Ascending aorta (tissue), 2 donors: ENCODE data around the gene ARHGAP26. TPM values are rescaled to one million over a fixed set of nuclear protein-coding genes. Genes with fewer than 3 reads are reported as not detected.

Source experiments
- DNase-seq, 2 donors: peaks; one replicate each; pipeline ENCODE4 v3.0.0-alpha.2; 2019; ENCODE audit warnings: low spot score in 2 of 2
- H3K27ac ChIP-seq, 2 donors: fragments of 200-600 bp; sonication (generic); one replicate each; pipeline ENCODE4 v1.5.1; 2016 to 2017; ENCODE audit warnings: mild to moderate bottlenecking in 1 of 2
- H3K27me3 ChIP-seq: fragments of 200-600 bp; sonication (generic); one replicate; pipeline ENCODE4 v1.5.1; 2017
- H3K36me3 ChIP-seq, 2 donors: fragments of 200-600 bp; sonication (generic); one replicate each; pipeline ENCODE4 v1.5.1; 2016
- H3K4me1 ChIP-seq, 2 donors: fragments of 200-600 bp; sonication (generic); one replicate each; pipeline ENCODE4 v1.5.1; 2016 to 2017; ENCODE audit warnings: mild to moderate bottlenecking in 1 of 2
- H3K4me3 ChIP-seq, 2 donors: fragments of 200-600 bp; sonication (generic); one replicate each; pipeline ENCODE4 v1.5.1; 2016 to 2017; ENCODE audit warnings: mild to moderate bottlenecking in 1 of 2
- H3K9me3 ChIP-seq, 2 donors: fragments of 200-600 bp; sonication (generic); one replicate each; pipeline ENCODE4 v1.5.1; 2016
- intact Hi-C: fragments of 100-400 bp; cut with DNase I; formaldehyde crosslinking; loops from one replicate; pipeline ENCODE4 v1.15.1; 2023
- total RNA-seq: library from RNA; depleted of rRNA; stranded (reverse); fragments of >200 nt; gene quantifications from one replicate; pipeline ENCODE4 v1.1.0, GENCODE V29; 2016
- TF ChIP-seq, protein P1 (sequence below), 3 experiments: fragments of 200-600 bp in 2 of 3; fragments of 450-650 bp in 1 of 3; sonication (generic) in 2 of 3; IDR thresholded peaks; one replicate each; pipeline ENCODE4 v1.5.1; 2016 to 2019; ENCODE audit warnings: antibody characterized with exemption in 3 of 3, mild to moderate bottlenecking in 1 of 3, moderate library complexity in 1 of 3

ARHGAP26 gene
- total RNA-seq, 1 donor from 2014 or later = 34.9 TPM

DNA sequence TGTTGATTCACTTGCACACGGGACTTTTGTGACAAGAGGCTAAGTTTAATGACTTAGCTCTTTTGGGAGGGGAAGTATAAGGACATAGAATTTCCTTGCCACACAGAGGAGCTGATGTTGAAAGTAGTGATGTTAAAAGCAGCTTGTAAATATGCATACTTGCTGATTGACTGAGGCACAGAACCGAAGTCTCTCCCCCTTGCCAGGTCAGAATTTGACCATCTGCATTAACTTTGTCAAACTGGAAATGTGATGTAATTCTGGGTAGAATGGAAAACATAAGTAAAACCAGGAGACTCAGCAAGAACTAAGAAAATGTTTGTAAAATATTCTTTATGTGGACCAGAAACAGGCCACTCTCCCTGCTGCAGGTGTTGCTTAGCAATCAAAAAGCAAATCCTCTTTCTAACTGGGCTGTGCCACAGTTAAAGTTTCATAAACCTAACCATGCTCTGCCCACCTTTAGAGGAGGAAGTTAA is 349.2 kb downstream of the ARHGAP26 start:
- intact Hi-C loops = no loop called here
- Histone ChIP-seq H3K4me3 (no peak overlapping the region), H3K36me3 (peaks cover 0 to 6% of the 10 kb centered on the region in 2 donors), H3K27ac (no peak overlapping the region), H3K27me3 (no peaks in the 10 kb centered on the region), H3K9me3 (no peaks in the 10 kb centered on the region), H3K4me1 (no peaks in the 10 kb centered on the region)
- no peak for DNase-seq
- TF ChIP-seq, protein P1, sequence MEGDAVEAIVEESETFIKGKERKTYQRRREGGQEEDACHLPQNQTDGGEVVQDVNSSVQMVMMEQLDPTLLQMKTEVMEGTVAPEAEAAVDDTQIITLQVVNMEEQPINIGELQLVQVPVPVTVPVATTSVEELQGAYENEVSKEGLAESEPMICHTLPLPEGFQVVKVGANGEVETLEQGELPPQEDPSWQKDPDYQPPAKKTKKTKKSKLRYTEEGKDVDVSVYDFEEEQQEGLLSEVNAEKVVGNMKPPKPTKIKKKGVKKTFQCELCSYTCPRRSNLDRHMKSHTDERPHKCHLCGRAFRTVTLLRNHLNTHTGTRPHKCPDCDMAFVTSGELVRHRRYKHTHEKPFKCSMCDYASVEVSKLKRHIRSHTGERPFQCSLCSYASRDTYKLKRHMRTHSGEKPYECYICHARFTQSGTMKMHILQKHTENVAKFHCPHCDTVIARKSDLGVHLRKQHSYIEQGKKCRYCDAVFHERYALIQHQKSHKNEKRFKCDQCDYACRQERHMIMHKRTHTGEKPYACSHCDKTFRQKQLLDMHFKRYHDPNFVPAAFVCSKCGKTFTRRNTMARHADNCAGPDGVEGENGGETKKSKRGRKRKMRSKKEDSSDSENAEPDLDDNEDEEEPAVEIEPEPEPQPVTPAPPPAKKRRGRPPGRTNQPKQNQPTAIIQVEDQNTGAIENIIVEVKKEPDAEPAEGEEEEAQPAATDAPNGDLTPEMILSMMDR (IDR thresholded peaks at IDR 0.05) = no peak

DNA sequence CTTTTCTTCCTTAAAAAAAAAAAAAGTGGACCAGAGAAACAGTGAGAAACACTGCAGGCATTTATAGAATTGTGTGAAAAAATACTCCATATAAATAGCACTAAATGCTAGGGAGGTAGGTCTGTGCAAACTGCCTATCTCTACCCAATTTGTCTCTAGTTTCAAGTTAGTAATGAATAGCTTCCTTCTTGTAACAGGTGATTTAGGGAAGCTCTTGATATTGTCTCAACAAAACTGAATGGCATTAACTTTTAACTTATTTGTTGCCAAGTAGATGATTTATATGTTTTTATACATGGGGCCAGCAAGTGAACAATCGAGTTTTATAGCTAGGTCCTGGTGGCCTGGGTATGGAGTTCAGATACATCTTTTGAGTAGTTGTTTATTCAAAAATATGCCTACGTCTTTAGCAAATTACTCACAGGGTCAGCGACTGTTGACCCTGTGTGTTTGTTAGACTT is 349.7 kb downstream of the ARHGAP26 start:
- DNase-seq = no peak
- H3K4me3 ChIP-seq = no peak overlapping the region
- no peaks in the 10 kb centered on the region for H3K9me3 ChIP-seq
- no peak overlapping the region for H3K27ac ChIP-seq
- no peaks in the 10 kb centered on the region for H3K27me3 ChIP-seq
- TF ChIP-seq, protein P1 (IDR thresholded peaks at IDR 0.05) = no peak
- peaks cover 0 to 6% of the 10 kb centered on the region in 2 donors for H3K36me3 ChIP-seq
- intact Hi-C loops = no loop called here
- no peaks in the 10 kb centered on the region for H3K4me1 ChIP-seq

DNA sequence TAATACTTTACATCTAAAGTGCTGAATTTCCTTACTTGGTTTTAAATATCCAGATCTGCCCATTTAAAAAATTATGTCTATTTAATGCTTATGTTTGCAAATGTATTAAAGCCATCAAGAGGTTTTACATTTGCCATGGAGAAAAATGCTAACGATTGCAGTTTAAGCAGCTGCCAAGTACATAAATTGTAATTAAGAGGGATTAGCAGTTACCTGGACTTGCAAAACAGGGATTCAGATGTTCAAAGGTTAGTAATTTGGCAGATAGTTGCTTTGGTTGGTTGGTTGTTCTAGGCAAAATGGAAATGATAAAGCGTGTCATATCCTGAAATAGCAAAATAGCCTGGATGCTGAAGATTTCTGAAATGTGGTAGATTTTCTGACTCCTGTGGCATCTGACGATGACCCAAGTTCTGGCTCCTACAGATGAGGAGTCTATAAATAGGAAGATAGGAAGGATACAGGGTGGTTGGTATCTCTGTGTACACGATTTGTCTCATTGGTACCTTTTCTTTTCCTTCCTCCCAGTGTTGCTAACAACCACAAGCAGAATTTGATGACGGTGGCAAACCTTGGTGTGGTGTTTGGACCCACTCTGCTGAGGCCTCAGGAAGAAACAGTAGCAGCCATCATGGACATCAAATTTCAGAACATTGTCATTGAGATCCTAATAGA is 350.4 kb downstream of the ARHGAP26 start:
- no peaks in the 10 kb centered on the region for H3K9me3 ChIP-seq
- DNase-seq = no peak
- intact Hi-C loops = no loop called here
- H3K27ac ChIP-seq = no peak overlapping the region
- no peaks in the 10 kb centered on the region for H3K27me3 ChIP-seq
- H3K4me1 ChIP-seq = no peaks in the 10 kb centered on the region
- no peak overlapping the region for H3K4me3 ChIP-seq
- peaks cover 0 to 6% of the 10 kb centered on the region in 2 donors for H3K36me3 ChIP-seq
- TF ChIP-seq, protein P1 (IDR thresholded peaks at IDR 0.05) = no peak

DNA sequence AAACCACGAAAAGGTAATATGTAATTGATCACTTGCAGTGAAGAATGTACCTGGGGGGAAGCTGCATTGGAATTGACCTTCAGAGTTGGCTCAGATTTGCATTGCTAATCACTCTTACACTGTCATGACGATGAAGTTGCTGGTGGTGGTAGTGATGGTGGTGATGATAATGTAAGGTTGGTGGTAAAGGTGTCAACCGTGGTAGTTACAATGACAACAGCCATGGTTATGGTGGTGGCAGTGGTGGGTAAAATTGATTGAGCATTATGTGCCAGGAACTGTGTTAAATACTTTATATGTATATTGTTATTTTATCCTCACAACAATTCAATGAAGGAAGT is 350.9 kb downstream of the ARHGAP26 start:
- no peak for DNase-seq
- TF ChIP-seq, protein P1 (IDR thresholded peaks at IDR 0.05) = no peak
- Histone ChIP-seq H3K4me1 (peaks cover 0 to 2% of the 10 kb centered on the region in 2 donors), H3K27me3 (no peaks in the 10 kb centered on the region), H3K9me3 (no peaks in the 10 kb centered on the region), H3K27ac (no peak overlapping the region), H3K36me3 (peaks cover 0 to 6% of the 10 kb centered on the region in 2 donors), H3K4me3 (no peak overlapping the region)
- intact Hi-C loops = no loop called here

DNA sequence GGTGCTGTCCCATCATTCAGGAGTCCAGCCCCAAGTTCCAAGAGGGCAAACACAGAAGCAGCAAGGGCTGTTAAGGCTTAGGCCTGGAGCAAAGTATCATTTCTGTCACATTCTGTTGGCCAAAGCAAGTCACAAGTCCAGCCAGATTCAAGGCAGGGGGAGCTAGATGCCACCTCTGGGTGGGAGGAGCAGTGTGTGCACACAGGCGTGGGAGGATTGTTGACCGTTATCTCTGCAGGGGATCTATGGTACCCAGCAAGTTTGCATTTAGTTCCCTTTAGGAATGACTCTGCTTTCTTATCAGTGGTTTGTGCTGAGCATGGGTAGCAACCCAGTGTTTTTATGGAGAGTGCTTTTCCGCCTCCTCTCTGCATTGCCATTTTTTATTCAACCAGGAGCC is 354.4 kb downstream of the ARHGAP26 start:
- H3K4me3 ChIP-seq = no peak overlapping the region
- H3K27me3 ChIP-seq = no peaks in the 10 kb centered on the region
- H3K9me3 ChIP-seq = no peaks in the 10 kb centered on the region
- H3K36me3 ChIP-seq = peaks cover 0 to 6% of the 10 kb centered on the region in 2 donors
- DNase-seq = no peak
- TF ChIP-seq, protein P1 (IDR thresholded peaks at IDR 0.05) = no peak
- intact Hi-C loops = no loop called here
- H3K27ac ChIP-seq = no peak overlapping the region
- H3K4me1 ChIP-seq = peaks cover 0 to 2% of the 10 kb centered on the region in 2 donors
